ENCODE results near the gene RPS6KA4.

DNA sequence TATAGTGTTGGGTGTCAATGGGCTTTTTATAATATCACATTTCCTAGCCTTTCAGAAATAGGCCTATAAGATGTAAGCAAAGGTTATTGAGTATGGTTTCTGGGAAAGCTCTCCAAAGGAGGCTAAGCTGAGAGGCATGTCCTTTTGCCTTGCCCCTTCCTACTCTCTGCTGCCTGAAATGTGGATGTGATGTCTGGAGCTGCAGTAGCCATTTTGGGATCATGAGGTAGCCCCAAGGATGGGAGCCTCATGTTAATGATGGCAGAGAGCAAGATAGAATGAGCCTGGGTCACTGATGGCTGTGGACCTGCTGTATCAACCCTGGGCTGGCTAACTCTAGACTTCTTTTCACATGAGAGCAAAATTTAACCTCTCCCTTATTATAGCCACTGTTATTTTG lies 29.0 kb downstream of the RPS6KA4 start:
- TF ChIP-seq POLR2AphosphoS5 (IDR thresholded peaks at IDR 0.05; ENCODE audit: borderline replicate concordance, low read depth, low read length) (no peak), EZH2 (IDR thresholded peaks at IDR 0.05) (no peak)
